ENCODE measurements around the gene TAS2R8.

The TAS2R8 gene

GRCh38 chr12:10783252-10783651 lies 23.8 kb downstream of the TAS2R8 start:
- Histone ChIP-seq H3K9me3 (ENCODE audit: severe bottlenecking) (no peaks in the 10 kb centered on the region), H3K27ac (no peak overlapping the region), H3K4me3 (ENCODE audit: low read depth, low read length) (no peak overlapping the region), H3K27me3 (ENCODE audit: insufficient read depth, low read depth, severe bottlenecking) (no peaks in the 10 kb centered on the region), H3K36me3 (no peaks in the 10 kb centered on the region)
- no peak for DNase-seq
- TF ChIP-seq CTCF (IDR thresholded peaks at IDR 0.05; ENCODE audit: low read depth, low read length), result no peak

DNA sequence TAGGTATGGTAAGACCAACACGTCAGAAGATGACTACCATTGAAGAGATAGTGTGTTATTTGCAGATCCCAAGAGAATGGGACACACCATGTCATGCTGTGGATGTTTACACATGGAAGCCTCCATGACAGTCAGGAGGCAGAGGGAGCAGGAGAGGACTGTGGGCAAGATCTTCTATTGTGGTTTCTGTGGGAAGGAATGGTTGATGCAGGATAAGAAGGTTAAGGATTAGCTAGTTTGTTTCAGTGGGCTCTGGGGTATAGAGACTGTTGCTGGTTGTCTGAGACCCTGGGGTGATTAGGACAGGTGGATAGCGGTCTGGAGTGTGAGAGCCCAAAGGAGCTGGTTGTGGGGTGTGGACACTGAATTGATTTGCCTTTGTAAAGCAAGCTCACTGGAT lies 28.0 kb downstream of the TAS2R8 start:
- H3K9me3 ChIP-seq (ENCODE audit: severe bottlenecking), result no peaks in the 10 kb centered on the region
- no peak for DNase-seq
- no peak overlapping the region for H3K4me3 ChIP-seq (ENCODE audit: low read depth, low read length)
- no peak for TF ChIP-seq CTCF (IDR thresholded peaks at IDR 0.05; ENCODE audit: low read depth, low read length)
- no peak overlapping the region for H3K27ac ChIP-seq
- no peaks in the 10 kb centered on the region for H3K27me3 ChIP-seq (ENCODE audit: insufficient read depth, low read depth, severe bottlenecking)
- no peaks in the 10 kb centered on the region for H3K36me3 ChIP-seq

GRCh38 chr12:10771132-10771733 lies 35.9 kb downstream of the TAS2R8 start:
- TF ChIP-seq CTCF (IDR thresholded peaks at IDR 0.05; ENCODE audit: low read depth, low read length), result peak; percentile 26; the same call in 1 of the 2 replicates
- H3K9me3 ChIP-seq (ENCODE audit: severe bottlenecking), result no peaks in the 10 kb centered on the region
- H3K36me3 ChIP-seq, result no peaks in the 10 kb centered on the region
- DNase-seq, result no peak
- no peak overlapping the region for H3K27ac ChIP-seq
- H3K27me3 ChIP-seq (ENCODE audit: insufficient read depth, low read depth, severe bottlenecking), result no peaks in the 10 kb centered on the region
- no peak overlapping the region for H3K4me3 ChIP-seq (ENCODE audit: low read depth, low read length)

DNA sequence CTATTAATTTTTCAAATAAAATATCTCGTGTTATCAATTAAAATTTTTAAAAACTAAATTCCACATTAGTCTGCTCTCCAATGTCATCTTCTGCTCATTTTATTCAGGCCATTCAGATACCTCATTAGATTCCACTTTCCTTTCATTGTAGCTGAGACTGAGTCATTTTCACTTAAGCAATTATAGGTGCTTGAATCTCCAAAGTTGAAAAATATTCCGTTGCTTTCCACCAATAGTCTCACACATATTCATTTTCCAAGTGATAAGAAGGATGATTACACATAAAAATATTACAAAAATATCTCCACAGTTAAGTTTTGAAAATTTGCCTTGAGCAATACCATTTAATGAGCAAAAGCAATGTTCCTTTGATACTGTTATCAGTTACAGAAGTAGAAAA lies 47.4 kb downstream of the TAS2R8 start:
- H3K9me3 ChIP-seq (ENCODE audit: severe bottlenecking), result peaks cover 6% of the 10 kb centered on the region
- H3K27me3 ChIP-seq (ENCODE audit: insufficient read depth, low read depth, severe bottlenecking), result no peaks in the 10 kb centered on the region
- H3K36me3 ChIP-seq, result no peaks in the 10 kb centered on the region
- H3K4me3 ChIP-seq (ENCODE audit: low read depth, low read length), result no peak overlapping the region
- DNase-seq, result no peak
- no peak overlapping the region for H3K27ac ChIP-seq
- no peak for TF ChIP-seq CTCF (IDR thresholded peaks at IDR 0.05; ENCODE audit: low read depth, low read length)

DNA sequence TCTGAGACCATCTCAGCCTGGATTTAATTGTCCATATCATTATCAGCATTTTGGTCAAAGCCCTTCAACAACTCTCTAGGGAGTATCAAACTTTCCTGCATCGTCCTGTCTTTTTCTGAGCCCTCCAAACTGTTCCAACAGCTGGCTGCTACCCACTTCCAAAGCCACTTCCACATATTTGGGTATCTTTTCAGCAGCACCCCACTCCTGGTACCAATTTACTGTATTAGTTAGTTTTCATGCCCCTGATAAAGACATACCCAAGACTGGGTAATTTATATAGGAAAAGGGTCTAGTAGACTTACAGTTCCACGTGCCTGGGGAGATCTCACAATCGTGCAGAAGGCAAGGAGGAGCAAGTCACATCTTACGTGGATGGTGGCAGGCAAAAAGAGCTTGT lies 50.9 kb downstream of the TAS2R8 start:
- Histone ChIP-seq H3K9me3 (ENCODE audit: severe bottlenecking) (peaks cover 6% of the 10 kb centered on the region), H3K4me3 (ENCODE audit: low read depth, low read length) (no peak overlapping the region), H3K36me3 (no peaks in the 10 kb centered on the region), H3K27ac (no peak overlapping the region), H3K27me3 (ENCODE audit: insufficient read depth, low read depth, severe bottlenecking) (no peaks in the 10 kb centered on the region)
- no peak for TF ChIP-seq CTCF (IDR thresholded peaks at IDR 0.05; ENCODE audit: low read depth, low read length)
- no peak for DNase-seq
